ENCODE measurements around the gene TPT1.
"Not testable (repeated sequence)": the region's sequence is repeated elsewhere in the genome, so short reads cannot be mapped to it uniquely, and the experiment has no call there.

The TPT1 gene

GRCh38 chr13:45385907-45386553 lies 45.0 kb upstream of the TPT1 start:
- no peaks in the 10 kb centered on the region for H3K9me3 ChIP-seq (ENCODE audit: insufficient read depth, low read length, severe bottlenecking)
- no peaks in the 10 kb centered on the region for H3K79me2 ChIP-seq (ENCODE audit: insufficient read depth, low read length)
- H3K4me1 ChIP-seq (ENCODE audit: insufficient read depth, low read length), result no peaks in the 10 kb centered on the region
- H3K4me3 ChIP-seq (ENCODE audit: low read depth in 1 of 2, low read length in 2 of 2), result no peak overlapping the region
- H2AFZ ChIP-seq (ENCODE audit: low read depth, low read length), result no peak overlapping the region
- H3K4me2 ChIP-seq (ENCODE audit: insufficient read depth, low read length), result no peak overlapping the region
- H3K9ac ChIP-seq (ENCODE audit: low read depth, low read length), result no peak overlapping the region
- 0 out of 2 replicates have a peak, but pooled peaks cover 2% of the 10 kb centered on the region for H3K36me3 ChIP-seq (ENCODE audit: insufficient read depth, low read length)
- no peak overlapping the region for H3K27ac ChIP-seq (ENCODE audit: low read length)
- TF ChIP-seq CTCF (IDR thresholded peaks at IDR 0.05; ENCODE audit: borderline replicate concordance, extremely low read depth, low read length, poor library complexity, severe bottlenecking) (no peak), EZH2 (IDR thresholded peaks at IDR 0.05; ENCODE audit: borderline replicate concordance, low read depth, low read length, severe bottlenecking) (no peak)
- H3K27me3 ChIP-seq (ENCODE audit: insufficient read depth, low read length, poor library complexity), result no peaks in the 10 kb centered on the region
- H4K20me1 ChIP-seq (ENCODE audit: insufficient read depth, low read length), result no peaks in the 10 kb centered on the region
- DNase-seq, result no peak
- ATAC-seq (ENCODE audit: insufficient read depth, low read depth), result no peak

- no peak overlapping the region for H2AFZ ChIP-seq (ENCODE audit: low read depth, low read length)
These were observed 44.3 kb upstream of the TPT1 start for GRCh38 chr13:45385320-45385719.

GRCh38 chr13:45384474-45385174 lies 43.6 kb upstream of the TPT1 start:
- H3K4me3 ChIP-seq (ENCODE audit: low read depth in 1 of 2, low read length in 2 of 2), result no peak overlapping the region
- no peaks in the 10 kb centered on the region for H3K27me3 ChIP-seq (ENCODE audit: insufficient read depth, low read length, poor library complexity)
- no peak overlapping the region for H3K9ac ChIP-seq (ENCODE audit: low read depth, low read length)
- 0 out of 2 replicates have a peak, but pooled peaks cover 2% of the 10 kb centered on the region for H3K36me3 ChIP-seq (ENCODE audit: insufficient read depth, low read length)
- no peaks in the 10 kb centered on the region for H4K20me1 ChIP-seq (ENCODE audit: insufficient read depth, low read length)
- no peaks in the 10 kb centered on the region for H3K79me2 ChIP-seq (ENCODE audit: insufficient read depth, low read length)
- H3K27ac ChIP-seq (ENCODE audit: low read length), result no peak overlapping the region
- H3K4me2 ChIP-seq (ENCODE audit: insufficient read depth, low read length), result no peak overlapping the region
- TF ChIP-seq EZH2 (IDR thresholded peaks at IDR 0.05; ENCODE audit: borderline replicate concordance, low read depth, low read length, severe bottlenecking), result no peak
- TF ChIP-seq CTCF (IDR thresholded peaks at IDR 0.05; ENCODE audit: borderline replicate concordance, extremely low read depth, low read length, poor library complexity, severe bottlenecking), result no peak
- ATAC-seq (ENCODE audit: insufficient read depth, low read depth), result no peak
- no peaks in the 10 kb centered on the region for H3K4me1 ChIP-seq (ENCODE audit: insufficient read depth, low read length)
- no peak for DNase-seq
- H2AFZ ChIP-seq (ENCODE audit: low read depth, low read length), result no peak overlapping the region
- H3K9me3 ChIP-seq (ENCODE audit: insufficient read depth, low read length, severe bottlenecking), result no peaks in the 10 kb centered on the region

More at GRCh38 chr13:45385320-45385719, 44.3 kb upstream of the TPT1 start:
- Histone ChIP-seq H3K4me2 (ENCODE audit: insufficient read depth, low read length) (no peak overlapping the region), H3K9ac (ENCODE audit: low read depth, low read length) (no peak overlapping the region), H3K27ac (ENCODE audit: low read length) (no peak overlapping the region), H3K79me2 (ENCODE audit: insufficient read depth, low read length) (no peaks in the 10 kb centered on the region), H3K4me3 (ENCODE audit: low read depth in 1 of 2, low read length in 2 of 2) (no peak overlapping the region), H3K36me3 (ENCODE audit: insufficient read depth, low read length) (0 out of 2 replicates have a peak, but pooled peaks cover 2% of the 10 kb centered on the region), H3K27me3 (ENCODE audit: insufficient read depth, low read length, poor library complexity) (no peaks in the 10 kb centered on the region), H3K9me3 (ENCODE audit: insufficient read depth, low read length, severe bottlenecking) (no peaks in the 10 kb centered on the region), H4K20me1 (ENCODE audit: insufficient read depth, low read length) (no peaks in the 10 kb centered on the region), H3K4me1 (ENCODE audit: insufficient read depth, low read length) (no peaks in the 10 kb centered on the region)
- TF ChIP-seq CTCF (IDR thresholded peaks at IDR 0.05; ENCODE audit: borderline replicate concordance, extremely low read depth, low read length, poor library complexity, severe bottlenecking), result no peak
- TF ChIP-seq EZH2 (IDR thresholded peaks at IDR 0.05; ENCODE audit: borderline replicate concordance, low read depth, low read length, severe bottlenecking), result no peak
- ATAC-seq (ENCODE audit: insufficient read depth, low read depth), result no peak
- DNase-seq, result no peak

- not testable (repeated sequence) for H3K27me3 ChIP-seq (ENCODE audit: insufficient read depth, low read length, poor library complexity); ATAC-seq (ENCODE audit: insufficient read depth, low read depth); H3K27ac ChIP-seq (ENCODE audit: low read length); H3K4me2 ChIP-seq (ENCODE audit: insufficient read depth, low read length); H3K9me3 ChIP-seq (ENCODE audit: insufficient read depth, low read length, severe bottlenecking); H2AFZ ChIP-seq (ENCODE audit: low read depth, low read length); H3K4me3 ChIP-seq (ENCODE audit: low read depth in 1 of 2, low read length in 2 of 2); H3K9ac ChIP-seq (ENCODE audit: low read depth, low read length); H3K36me3 ChIP-seq (ENCODE audit: insufficient read depth, low read length); H4K20me1 ChIP-seq (ENCODE audit: insufficient read depth, low read length); H3K4me1 ChIP-seq (ENCODE audit: insufficient read depth, low read length); H3K79me2 ChIP-seq (ENCODE audit: insufficient read depth, low read length); DNase-seq
These were observed 41.8 kb upstream of the TPT1 start for GRCh38 chr13:45382739-45383138.

All from DND-41 (cell line).